PC-9 (cell line): ENCODE measurements around the gene ZBTB34. TPM values are rescaled to one million over a fixed set of nuclear protein-coding genes. Genes with fewer than 3 reads are reported as not detected.
"Not testable (repeated sequence)": the region's sequence is repeated elsewhere in the genome, so short reads cannot be mapped to it uniquely, and the experiment has no call there.

Source experiments
- BruUV-seq: library from RNA; stranded (reverse); fragments of 400-500 nt; replicated peaks from 2 replicates; lab custom pipeline; 2021; lab: Mats Ljungman, UMichigan
- CTCF ChIA-PET: fragments of 300-600 bp; sonication (Branson Sonifier 250); formaldehyde crosslinking; loops from one replicate; lab custom pipeline; 2022; ENCODE audit warnings: antibody characterized with exemption; lab: Charles Lee
- POLR2A ChIA-PET: fragments of 300-600 bp; sonication (Branson Sonifier 250); formaldehyde crosslinking; loops from one replicate; lab custom pipeline; 2022; ENCODE audit warnings: antibody characterized with exemption; ENCODE audit not compliant: unreplicated experiment; lab: Charles Lee
- DNase-seq, 2 experiments: peaks; one replicate each; pipeline versions ENCODE4 v3.0.0 to v3.0.0-alpha.2; 2015 to 2022; ENCODE audit warnings: mixed read lengths in 1 of 2
- H2AFZ ChIP-seq: fragments of 200-600 bp; sonication (generic); 2 replicates; pipeline ENCODE4 v1.8.1; 2017; ENCODE audit warnings: antibody characterized with exemption
- H3F3A ChIP-seq: fragments of 200-600 bp; sonication (generic); 2 replicates; pipeline ENCODE4 v1.8.1; 2017; ENCODE audit warnings: antibody characterized with exemption, mild to moderate bottlenecking, low read depth; ENCODE audit not compliant: insufficient read depth
- H3K27ac ChIP-seq: fragments of 200-600 bp; sonication (generic); 2 replicates; pipeline ENCODE4 v1.6.1; 2016; ENCODE audit warnings: mixed run types
- H3K27me3 ChIP-seq: fragments of 200-600 bp; sonication (generic); 2 replicates; pipeline ENCODE4 v1.6.1; 2016; ENCODE audit warnings: low read depth, mixed run types; ENCODE audit not compliant: insufficient read depth
- H3K36me3 ChIP-seq: fragments of 200-600 bp; sonication (generic); 2 replicates; pipeline ENCODE4 v1.6.1; 2016; ENCODE audit warnings: low read depth, mixed run types
- H3K4me1 ChIP-seq: fragments of 200-600 bp; sonication (generic); replicated peaks from 2 replicates; pipeline ENCODE4 v1.6.1; 2016; ENCODE audit warnings: mixed run types; ENCODE audit not compliant: insufficient read depth
- H3K4me2 ChIP-seq: fragments of 200-600 bp; sonication (generic); 2 replicates; pipeline ENCODE4 v1.6.1; 2017; ENCODE audit warnings: mixed run types
- H3K4me3 ChIP-seq: fragments of 200-600 bp; sonication (generic); 2 replicates; pipeline ENCODE4 v1.6.1; 2016; ENCODE audit warnings: mixed run types
- H3K79me2 ChIP-seq: fragments of 200-600 bp; sonication (generic); 2 replicates; pipeline ENCODE4 v1.6.1; 2017; ENCODE audit warnings: low read depth, mixed run types
- H3K9me2 ChIP-seq: fragments of 200-600 bp; sonication (generic); 2 replicates; pipeline ENCODE4 v1.8.1; 2017; ENCODE audit warnings: mild to moderate bottlenecking; ENCODE audit not compliant: insufficient read depth
- H3K9me3 ChIP-seq: fragments of 200-600 bp; sonication (generic); 2 replicates; pipeline ENCODE4 v1.8.1; 2016; ENCODE audit warnings: low read depth; ENCODE audit not compliant: insufficient read depth
- H4K20me1 ChIP-seq: fragments of 200-600 bp; sonication (generic); 2 replicates; pipeline ENCODE4 v1.8.1; 2017; ENCODE audit not compliant: insufficient read depth
- EZH2 ChIP-seq: fragments of 200-600 bp; sonication (generic); IDR thresholded peaks from 2 replicates; pipeline ENCODE4 v1.8.0; 2017; ENCODE audit warnings: antibody characterized with exemption, low read depth
- intact Hi-C: fragments of 100-400 bp; cut with micrococcal nuclease; formaldehyde crosslinking; loops from one replicate; pipeline ENCODE4 v1.10.0; 2022; ENCODE audit not compliant: unreplicated experiment
- total RNA-seq: library from RNA; stranded (reverse); gene quantifications from 2 replicates; pipeline ENCODE4 v1.2.3, GENCODE V29; 2021
- TF ChIP-seq, protein P1 (sequence below): fragments of 200-600 bp; sonication (generic); conservative IDR thresholded peaks from 2 replicates; pipeline ENCODE4 v1.6.1; 2017; ENCODE audit warnings: mixed run types, antibody characterized with exemption, mild to moderate bottlenecking, moderate library complexity

The ZBTB34 gene
- total RNA-seq, 1 experiment from 2014 or later, result 9.0 TPM

- H3K36me3 ChIP-seq, result peaks cover 21% of the 10 kb centered on the region
Observed at GRCh38 chr9:126822873-126823272, 37.6 kb upstream of the ZBTB34 start.

GRCh38 chr9:126824052-126824451, 36.4 kb upstream of the ZBTB34 start:
- POLR2A ChIA-PET, DNase-seq, H3K9me2 ChIP-seq, H2AFZ ChIP-seq, H3K4me1 ChIP-seq, H3K27me3 ChIP-seq, H3K27ac ChIP-seq, BruUV-seq, H3K9me3 ChIP-seq, H3F3A ChIP-seq, H3K4me2 ChIP-seq, intact Hi-C loops, CTCF ChIA-PET, H3K4me3 ChIP-seq: not testable (repeated sequence)
- peaks cover 30% of the 10 kb centered on the region for H4K20me1 ChIP-seq
- H3K79me2 ChIP-seq, result peaks cover 29% of the 10 kb centered on the region
- H3K36me3 ChIP-seq, result peaks cover 15% of the 10 kb centered on the region

More at GRCh38 chr9:126822873-126823272, 37.6 kb upstream of the ZBTB34 start:
- Histone ChIP-seq H3K4me1 (no peaks in the 10 kb centered on the region), H3K27ac (no peak overlapping the region), H3K4me2 (no peak overlapping the region), H3K9me3 (0 out of 2 replicates have a peak, but pooled peaks cover 4% of the 10 kb centered on the region), H4K20me1 (peaks cover 31% of the 10 kb centered on the region), H3K79me2 (peaks cover 33% of the 10 kb centered on the region), H3K27me3 (no peaks in the 10 kb centered on the region), H2AFZ (no peak overlapping the region), H3K9me2 (no peaks in the 10 kb centered on the region), H3F3A (peaks cover 4% of the 10 kb centered on the region; the same call in 1 of the 2 replicates), H3K4me3 (no peak overlapping the region)
- no TSS peak for BruUV-seq
- intact Hi-C loops, result no loop called here
- CTCF ChIA-PET, result no interaction called here
- TF ChIP-seq, protein P1, sequence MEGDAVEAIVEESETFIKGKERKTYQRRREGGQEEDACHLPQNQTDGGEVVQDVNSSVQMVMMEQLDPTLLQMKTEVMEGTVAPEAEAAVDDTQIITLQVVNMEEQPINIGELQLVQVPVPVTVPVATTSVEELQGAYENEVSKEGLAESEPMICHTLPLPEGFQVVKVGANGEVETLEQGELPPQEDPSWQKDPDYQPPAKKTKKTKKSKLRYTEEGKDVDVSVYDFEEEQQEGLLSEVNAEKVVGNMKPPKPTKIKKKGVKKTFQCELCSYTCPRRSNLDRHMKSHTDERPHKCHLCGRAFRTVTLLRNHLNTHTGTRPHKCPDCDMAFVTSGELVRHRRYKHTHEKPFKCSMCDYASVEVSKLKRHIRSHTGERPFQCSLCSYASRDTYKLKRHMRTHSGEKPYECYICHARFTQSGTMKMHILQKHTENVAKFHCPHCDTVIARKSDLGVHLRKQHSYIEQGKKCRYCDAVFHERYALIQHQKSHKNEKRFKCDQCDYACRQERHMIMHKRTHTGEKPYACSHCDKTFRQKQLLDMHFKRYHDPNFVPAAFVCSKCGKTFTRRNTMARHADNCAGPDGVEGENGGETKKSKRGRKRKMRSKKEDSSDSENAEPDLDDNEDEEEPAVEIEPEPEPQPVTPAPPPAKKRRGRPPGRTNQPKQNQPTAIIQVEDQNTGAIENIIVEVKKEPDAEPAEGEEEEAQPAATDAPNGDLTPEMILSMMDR, result no peak
- no peak for TF ChIP-seq EZH2
- DNase-seq, result no peak
- POLR2A ChIA-PET, result no interaction called here

DNA sequence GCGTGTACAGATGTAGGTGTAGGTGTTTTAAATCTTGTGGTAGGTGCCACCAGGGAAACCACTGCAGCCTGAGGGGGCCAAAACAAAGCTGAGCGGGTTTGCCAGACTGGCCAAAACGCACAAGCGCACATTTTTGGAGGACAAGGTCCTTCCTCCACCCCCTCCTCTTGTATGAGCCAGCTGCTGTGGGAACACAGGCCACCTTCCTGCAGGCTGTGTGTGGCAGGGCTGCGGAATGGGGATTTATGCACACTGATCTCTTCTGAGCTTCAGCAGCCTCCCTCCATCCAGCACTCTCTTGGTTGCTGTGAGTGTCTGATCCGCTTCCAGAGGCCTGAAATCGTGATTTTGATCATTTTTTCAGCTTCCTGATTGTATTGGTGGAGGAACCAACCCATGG, 33.2 kb upstream of the ZBTB34 start:
- peaks cover 26% of the 10 kb centered on the region for H4K20me1 ChIP-seq
- H2AFZ ChIP-seq, result no peak overlapping the region
- no peak overlapping the region for H3K4me2 ChIP-seq
- H3K36me3 ChIP-seq, result peaks cover 4% of the 10 kb centered on the region; the same call in 1 of the 2 replicates
- H3K9me2 ChIP-seq, result no peaks in the 10 kb centered on the region
- H3K79me2 ChIP-seq, result peaks cover 14% of the 10 kb centered on the region
- POLR2A ChIA-PET, result no interaction called here
- TF ChIP-seq, protein P1, result no peak
- no peak for TF ChIP-seq EZH2
- H3K27me3 ChIP-seq, result no peaks in the 10 kb centered on the region
- BruUV-seq, result no TSS peak
- no peaks in the 10 kb centered on the region for H3K9me3 ChIP-seq
- no peaks in the 10 kb centered on the region; the same call in 1 of the 2 replicates for H3F3A ChIP-seq
- DNase-seq, result no peak
- CTCF ChIA-PET, result no interaction called here
- no peak overlapping the region for H3K4me3 ChIP-seq
- intact Hi-C loops, result no loop called here
- H3K27ac ChIP-seq, result no peak overlapping the region
- no peaks in the 10 kb centered on the region for H3K4me1 ChIP-seq

- Histone ChIP-seq H3K4me1 (no peaks in the 10 kb centered on the region), H4K20me1 (peaks cover 14% of the 10 kb centered on the region), H2AFZ (no peak overlapping the region), H3K36me3 (peaks cover 17% of the 10 kb centered on the region), H3K79me2 (peaks cover 14% of the 10 kb centered on the region), H3F3A (no peaks in the 10 kb centered on the region; the same call in 1 of the 2 replicates), H3K9me2 (no peaks in the 10 kb centered on the region), H3K4me3 (no peak overlapping the region), H3K27ac (no peak overlapping the region), H3K9me3 (no peaks in the 10 kb centered on the region), H3K27me3 (no peaks in the 10 kb centered on the region), H3K4me2 (no peak overlapping the region)
- ChIA-PET CTCF (no interaction called here), POLR2A (interaction anchor here (0.5 to 0.6 kb wide), 2 partner anchors 11 to 733 kb away, joined by 3 to 7 read pairs; no protein-coding TSS in a partner anchor)
- BruUV-seq, result no TSS peak
- intact Hi-C loops, result no loop called here
- TF ChIP-seq EZH2, result no peak
- TF ChIP-seq, protein P1, result no peak
- DNase-seq, result no peak
Observed at GRCh38 chr9:126829035-126829434, 31.4 kb upstream of the ZBTB34 start.
